ENCODE results near the gene CT45A3. TPM values are rescaled to one million over a fixed set of nuclear protein-coding genes. Genes with fewer than 3 reads are reported as not detected.
"Not testable (repeated sequence)": the region's sequence is repeated elsewhere in the genome, so short reads cannot be mapped to it uniquely, and the experiment has no call there.

Gene CT45A3
- not detected in 3 replicates for polyA plus RNA-seq
- not detected for polyA plus RNA-seq (2011; ENCODE audit: low read depth)
- polyA plus RNA-seq (2011; cell fraction: cytosol; rRNA removed): not detected in 2 replicates
- not detected in 2 replicates for polyA plus RNA-seq (2011; cell fraction: nucleus; rRNA removed)
- not detected in 2 replicates for polyA plus RNA-seq (2012; ENCODE audit: low replicate concordance)
- polyA minus RNA-seq: not detected in 3 replicates
- not detected for polyA minus RNA-seq (2011; cell fraction: cytosol; rRNA and poly(A)+ RNA removed)
- not detected in 2 replicates for polyA minus RNA-seq (2011; cell fraction: nucleus; rRNA and poly(A)+ RNA removed)

GRCh38 chrX:135768091-135768490 is at the start of gene CT45A3:
TSS of gene CT45A3 (minus strand) at chrX:135768191. CDS start at chrX:135764444, 3,747 bp downstream.
- H3K9me3 ChIP-seq (ENCODE audit: control insufficient read depth, low read depth, low read length); H3K4me2 ChIP-seq (ENCODE audit: control insufficient read depth, extremely low read depth, insufficient read depth, low read depth, low read length); FAIRE-seq; H3K27ac ChIP-seq (ENCODE audit: control insufficient read depth, insufficient read depth, low read length); H3K27me3 ChIP-seq (ENCODE audit: control insufficient read depth, extremely low read depth, insufficient read depth, low read length); DNase-seq (ENCODE audit: low read depth, low spot score); H3K4me1 ChIP-seq (ENCODE audit: control insufficient read depth, extremely low read depth, insufficient read depth, low read length); dilution Hi-C loops (cut with MboI; ENCODE audit: extremely low pct_ligation_motif_present, low sequenced_read_pairs); H3K36me3 ChIP-seq (ENCODE audit: control insufficient read depth in 2 of 2, extremely low read depth in 1 of 2, insufficient read depth in 2 of 2, low read length in 2 of 2); H4K20me1 ChIP-seq (ENCODE audit: control insufficient read depth, extremely low read depth, insufficient read depth, low read length); H3K4me3 ChIP-seq (ENCODE audit: control insufficient read depth in 2 of 3, extremely low read depth in 1 of 3, insufficient read depth in 2 of 3, low read depth in 1 of 3, low read length in 3 of 3); H3K9me1 ChIP-seq (ENCODE audit: control insufficient read depth, extremely low read depth, insufficient read depth, low read length); H3K79me2 ChIP-seq (ENCODE audit: control insufficient read depth, insufficient read depth, low read length); H2AFZ ChIP-seq (ENCODE audit: control insufficient read depth, low read length); H3K9ac ChIP-seq (ENCODE audit: control insufficient read depth, extremely low read depth, insufficient read depth, low read length): not testable (repeated sequence)

DNA sequence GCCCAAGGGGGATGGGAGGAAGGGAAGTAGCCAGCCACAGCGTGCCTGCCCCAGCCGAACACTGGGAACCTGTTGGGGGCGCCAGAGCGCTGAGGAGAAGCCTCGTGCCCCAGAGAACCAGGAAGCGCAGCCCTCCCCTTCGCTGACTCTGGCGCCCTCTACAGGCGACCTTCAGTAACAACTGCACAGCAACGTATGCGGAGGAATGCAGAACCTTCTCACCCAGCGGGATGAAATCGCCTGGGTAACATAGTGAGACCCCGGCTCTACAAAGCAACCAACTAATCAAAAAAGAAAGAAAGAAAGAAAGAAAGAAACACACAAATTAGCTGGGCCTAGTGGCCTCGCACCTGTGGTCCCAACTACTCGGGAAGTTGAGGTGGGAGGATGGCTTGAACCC is 34.7 kb upstream of the CT45A3 start, which contains the start of gene CT45A6:
CT45A6 (minus strand) TSS at position 101 of the 400 bp plus-strand sequence. CDS start 3,794 bp downstream, outside the sequence.
- H3K9me3 ChIP-seq (ENCODE audit: control insufficient read depth, low read depth, low read length); H3K27me3 ChIP-seq (ENCODE audit: control insufficient read depth, extremely low read depth, insufficient read depth, low read length); H3K4me1 ChIP-seq (ENCODE audit: control insufficient read depth, extremely low read depth, insufficient read depth, low read length); H3K36me3 ChIP-seq (ENCODE audit: control insufficient read depth in 2 of 2, extremely low read depth in 1 of 2, insufficient read depth in 2 of 2, low read length in 2 of 2); H3K27ac ChIP-seq (ENCODE audit: control insufficient read depth, insufficient read depth, low read length); H3K4me2 ChIP-seq (ENCODE audit: control insufficient read depth, extremely low read depth, insufficient read depth, low read depth, low read length); H2AFZ ChIP-seq (ENCODE audit: control insufficient read depth, low read length); H3K79me2 ChIP-seq (ENCODE audit: control insufficient read depth, insufficient read depth, low read length); FAIRE-seq; H3K9ac ChIP-seq (ENCODE audit: control insufficient read depth, extremely low read depth, insufficient read depth, low read length); dilution Hi-C loops (cut with MboI; ENCODE audit: extremely low pct_ligation_motif_present, low sequenced_read_pairs); H3K4me3 ChIP-seq (ENCODE audit: control insufficient read depth in 2 of 3, extremely low read depth in 1 of 3, insufficient read depth in 2 of 3, low read depth in 1 of 3, low read length in 3 of 3); H4K20me1 ChIP-seq (ENCODE audit: control insufficient read depth, extremely low read depth, insufficient read depth, low read length); DNase-seq (ENCODE audit: low read depth, low spot score); H3K9me1 ChIP-seq (ENCODE audit: control insufficient read depth, extremely low read depth, insufficient read depth, low read length): not testable (repeated sequence)

GRCh38 chrX:135785403-135785802 is 17.4 kb upstream of the CT45A3 start, which contains the start of gene CT45A5:
TSS of gene CT45A5 (minus strand) at chrX:135785503. CDS start at chrX:135781729, 3,774 bp downstream.
- H4K20me1 ChIP-seq (ENCODE audit: control insufficient read depth, extremely low read depth, insufficient read depth, low read length); H3K36me3 ChIP-seq (ENCODE audit: control insufficient read depth in 2 of 2, extremely low read depth in 1 of 2, insufficient read depth in 2 of 2, low read length in 2 of 2); dilution Hi-C loops (cut with MboI; ENCODE audit: extremely low pct_ligation_motif_present, low sequenced_read_pairs); H3K9ac ChIP-seq (ENCODE audit: control insufficient read depth, extremely low read depth, insufficient read depth, low read length); H3K27ac ChIP-seq (ENCODE audit: control insufficient read depth, insufficient read depth, low read length); H3K79me2 ChIP-seq (ENCODE audit: control insufficient read depth, insufficient read depth, low read length); H3K4me1 ChIP-seq (ENCODE audit: control insufficient read depth, extremely low read depth, insufficient read depth, low read length); H3K4me3 ChIP-seq (ENCODE audit: control insufficient read depth in 2 of 3, extremely low read depth in 1 of 3, insufficient read depth in 2 of 3, low read depth in 1 of 3, low read length in 3 of 3); H3K9me3 ChIP-seq (ENCODE audit: control insufficient read depth, low read depth, low read length); FAIRE-seq; H3K4me2 ChIP-seq (ENCODE audit: control insufficient read depth, extremely low read depth, insufficient read depth, low read depth, low read length); H2AFZ ChIP-seq (ENCODE audit: control insufficient read depth, low read length); H3K9me1 ChIP-seq (ENCODE audit: control insufficient read depth, extremely low read depth, insufficient read depth, low read length); DNase-seq (ENCODE audit: low read depth, low spot score); H3K27me3 ChIP-seq (ENCODE audit: control insufficient read depth, extremely low read depth, insufficient read depth, low read length): not testable (repeated sequence)

DNA sequence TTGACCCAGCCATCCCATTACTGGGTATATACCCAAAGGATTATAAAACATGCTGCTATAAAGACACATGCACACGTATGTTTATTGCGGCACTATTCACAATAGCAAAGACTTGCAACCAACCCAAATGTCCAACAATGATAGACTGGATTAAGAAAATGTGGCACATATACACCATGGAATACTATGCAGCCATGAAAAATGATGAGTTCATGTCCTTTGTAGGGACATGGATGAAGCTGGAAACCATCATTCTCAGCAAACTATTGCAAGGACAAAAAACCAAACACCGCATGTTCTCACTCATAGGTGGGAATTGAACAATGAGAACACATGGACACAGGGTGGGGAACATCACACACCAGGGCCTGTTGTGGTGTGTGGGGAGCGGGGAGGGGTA is 23.3 kb downstream of the CT45A3 start:
- dilution Hi-C loops (cut with MboI; ENCODE audit: extremely low pct_ligation_motif_present, low sequenced_read_pairs): not testable (repeated sequence)

More for the DNA sequence above, 23.3 kb downstream of the CT45A3 start:
- not testable (repeated sequence) for H3K9me3 ChIP-seq (ENCODE audit: control insufficient read depth, low read depth, low read length); FAIRE-seq; H3K9me1 ChIP-seq (ENCODE audit: control insufficient read depth, extremely low read depth, insufficient read depth, low read length); H3K36me3 ChIP-seq (ENCODE audit: control insufficient read depth in 2 of 2, extremely low read depth in 1 of 2, insufficient read depth in 2 of 2, low read length in 2 of 2); H3K9ac ChIP-seq (ENCODE audit: control insufficient read depth, extremely low read depth, insufficient read depth, low read length); H3K27me3 ChIP-seq (ENCODE audit: control insufficient read depth, extremely low read depth, insufficient read depth, low read length); H3K4me2 ChIP-seq (ENCODE audit: control insufficient read depth, extremely low read depth, insufficient read depth, low read depth, low read length); H4K20me1 ChIP-seq (ENCODE audit: control insufficient read depth, extremely low read depth, insufficient read depth, low read length); DNase-seq (ENCODE audit: low read depth, low spot score); H3K27ac ChIP-seq (ENCODE audit: control insufficient read depth, insufficient read depth, low read length); H3K79me2 ChIP-seq (ENCODE audit: control insufficient read depth, insufficient read depth, low read length); H2AFZ ChIP-seq (ENCODE audit: control insufficient read depth, low read length); H3K4me1 ChIP-seq (ENCODE audit: control insufficient read depth, extremely low read depth, insufficient read depth, low read length); H3K4me3 ChIP-seq (ENCODE audit: control insufficient read depth in 2 of 3, extremely low read depth in 1 of 3, insufficient read depth in 2 of 3, low read depth in 1 of 3, low read length in 3 of 3)
